LNCAP (cell line): ENCODE data around the gene LIMCH1.

Source experiments
- CTCF ChIP-seq: fragments of 450-650 bp; IDR thresholded peaks from 2 replicates; pipeline ENCODE4 v1.5.1; 2017; ENCODE audit warnings: mild to moderate bottlenecking

Gene LIMCH1

GRCh38 chr4:41741354-41741753 is 203.4 kb downstream of the LIMCH1 start:
- no peak for TF ChIP-seq CTCF

- no peak for TF ChIP-seq CTCF
These were observed 206.8 kb downstream of the LIMCH1 start for GRCh38 chr4:41744572-41745291.

GRCh38 chr4:41745292-41746024 is 207.5 kb downstream of the LIMCH1 start:
- TF ChIP-seq CTCF: no peak

GRCh38 chr4:41746025-41746439 is 208.1 kb downstream of the LIMCH1 start:
- no peak for TF ChIP-seq CTCF

- TF ChIP-seq CTCF: no peak
These were observed 208.7 kb downstream of the LIMCH1 start for GRCh38 chr4:41746440-41747229.

GRCh38 chr4:41747230-41748055 is 209.5 kb downstream of the LIMCH1 start:
- no peak for TF ChIP-seq CTCF

- TF ChIP-seq CTCF: no peak
These were observed 210.2 kb downstream of the LIMCH1 start for GRCh38 chr4:41748074-41748570.
